ENCODE measurements around the gene PLEKHG1. TPM values are rescaled to one million over a fixed set of nuclear protein-coding genes. Genes with fewer than 3 reads are reported as not detected.
A peak's percentile ranks its signal among the peaks of the same experiment; 100 is the strongest.

Gene PLEKHG1
- total RNA-seq, 1 donor from 2014 or later, result 10.7 TPM

DNA sequence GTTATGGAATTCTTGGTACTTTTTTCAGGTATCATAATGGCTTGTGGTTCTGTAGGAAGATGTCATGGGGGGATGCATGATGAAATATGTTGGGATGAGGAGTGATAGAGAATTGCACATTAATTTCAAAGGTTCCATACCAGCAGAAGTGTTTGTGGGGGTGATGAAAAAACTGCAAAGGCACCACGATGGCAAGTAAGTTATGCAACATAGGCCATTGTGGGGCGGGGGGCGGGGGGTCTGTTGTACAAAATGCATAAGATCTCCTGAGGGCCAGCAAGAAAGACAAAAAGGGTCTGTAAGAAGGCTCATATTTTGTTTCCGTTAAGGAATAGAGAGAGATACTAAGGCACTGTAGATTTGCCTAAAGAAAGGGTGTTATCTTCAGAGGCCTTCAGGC is 26.2 kb downstream of the PLEKHG1 start:
- DNase-seq (ENCODE audit: low spot score in 2 of 2), result no peak
- H3K4me1 ChIP-seq, result peaks cover 0 to 13% of the 10 kb centered on the region in 2 donors
- TF ChIP-seq, protein P1, sequence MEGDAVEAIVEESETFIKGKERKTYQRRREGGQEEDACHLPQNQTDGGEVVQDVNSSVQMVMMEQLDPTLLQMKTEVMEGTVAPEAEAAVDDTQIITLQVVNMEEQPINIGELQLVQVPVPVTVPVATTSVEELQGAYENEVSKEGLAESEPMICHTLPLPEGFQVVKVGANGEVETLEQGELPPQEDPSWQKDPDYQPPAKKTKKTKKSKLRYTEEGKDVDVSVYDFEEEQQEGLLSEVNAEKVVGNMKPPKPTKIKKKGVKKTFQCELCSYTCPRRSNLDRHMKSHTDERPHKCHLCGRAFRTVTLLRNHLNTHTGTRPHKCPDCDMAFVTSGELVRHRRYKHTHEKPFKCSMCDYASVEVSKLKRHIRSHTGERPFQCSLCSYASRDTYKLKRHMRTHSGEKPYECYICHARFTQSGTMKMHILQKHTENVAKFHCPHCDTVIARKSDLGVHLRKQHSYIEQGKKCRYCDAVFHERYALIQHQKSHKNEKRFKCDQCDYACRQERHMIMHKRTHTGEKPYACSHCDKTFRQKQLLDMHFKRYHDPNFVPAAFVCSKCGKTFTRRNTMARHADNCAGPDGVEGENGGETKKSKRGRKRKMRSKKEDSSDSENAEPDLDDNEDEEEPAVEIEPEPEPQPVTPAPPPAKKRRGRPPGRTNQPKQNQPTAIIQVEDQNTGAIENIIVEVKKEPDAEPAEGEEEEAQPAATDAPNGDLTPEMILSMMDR (IDR thresholded peaks at IDR 0.05), result no peak
- no peaks in the 10 kb centered on the region for H3K27me3 ChIP-seq
- H3K4me3 ChIP-seq, result no peak overlapping the region
- no peak overlapping the region for H3K27ac ChIP-seq
- H3K36me3 ChIP-seq, result no peaks in the 10 kb centered on the region
- intact Hi-C loops (cut with DNase I), result no loop called here
- no peaks in the 10 kb centered on the region for H3K9me3 ChIP-seq

DNA sequence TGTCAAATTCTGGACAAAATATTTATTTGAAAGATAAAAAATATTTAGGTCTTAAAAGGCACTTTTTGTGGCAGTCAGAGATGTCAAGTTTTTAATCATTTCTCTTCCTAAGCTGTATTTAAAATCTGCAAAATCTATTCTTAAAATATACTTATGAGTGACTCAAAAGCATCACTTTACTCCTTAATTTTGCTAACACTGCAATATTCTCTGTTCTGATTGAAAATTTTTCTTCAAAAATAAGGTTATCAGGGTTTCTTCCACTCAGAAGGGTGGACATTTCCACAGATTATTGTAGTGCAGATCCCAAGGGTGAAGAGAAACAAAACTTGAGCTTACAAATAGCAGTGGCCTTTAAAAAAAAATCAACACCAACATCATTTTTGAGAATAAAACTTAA is 27.5 kb downstream of the PLEKHG1 start:
- DNase-seq (ENCODE audit: low spot score in 2 of 2), result no peak
- H3K36me3 ChIP-seq, result no peaks in the 10 kb centered on the region
- H3K9me3 ChIP-seq, result no peaks in the 10 kb centered on the region
- H3K4me3 ChIP-seq, result no peak overlapping the region
- intact Hi-C loops (cut with DNase I), result no loop called here
- TF ChIP-seq, protein P1 (IDR thresholded peaks at IDR 0.05), result no peak
- no peaks in the 10 kb centered on the region for H3K27me3 ChIP-seq
- H3K4me1 ChIP-seq, result peaks cover 0 to 17% of the 10 kb centered on the region in 2 donors
- peak overlapping the region; percentile 31 to 57 for H3K27ac ChIP-seq

DNA sequence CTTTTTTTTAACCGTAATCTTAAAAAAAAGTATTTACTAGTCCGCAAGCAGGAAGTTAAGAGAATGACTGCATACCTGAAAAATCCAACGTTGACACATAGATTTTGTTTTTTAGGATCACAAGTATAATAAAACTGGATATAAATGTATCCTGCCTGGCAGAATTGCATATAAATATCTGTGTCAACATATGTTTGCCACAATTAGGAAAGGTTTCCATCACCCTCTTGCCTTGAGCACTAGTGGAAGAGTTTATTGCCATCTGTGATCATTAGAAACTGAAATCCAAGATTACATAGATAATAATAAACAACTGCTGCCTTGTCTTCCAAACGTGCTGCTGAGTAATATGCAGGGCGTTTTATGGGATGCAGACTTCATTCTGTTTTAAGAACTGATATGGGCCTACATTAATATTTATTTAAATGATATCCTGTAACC is 27.9 kb downstream of the PLEKHG1 start:
- Histone ChIP-seq H3K27me3 (no peaks in the 10 kb centered on the region), H3K4me3 (no peak overlapping the region), H3K9me3 (no peaks in the 10 kb centered on the region), H3K36me3 (no peaks in the 10 kb centered on the region), H3K27ac (peak overlapping the region; percentile 31 to 57), H3K4me1 (peaks cover 0 to 20% of the 10 kb centered on the region in 2 donors)
- TF ChIP-seq, protein P1 (IDR thresholded peaks at IDR 0.05), result no peak
- no peak for DNase-seq (ENCODE audit: low spot score in 2 of 2)
- intact Hi-C loops (cut with DNase I), result no loop called here

DNA sequence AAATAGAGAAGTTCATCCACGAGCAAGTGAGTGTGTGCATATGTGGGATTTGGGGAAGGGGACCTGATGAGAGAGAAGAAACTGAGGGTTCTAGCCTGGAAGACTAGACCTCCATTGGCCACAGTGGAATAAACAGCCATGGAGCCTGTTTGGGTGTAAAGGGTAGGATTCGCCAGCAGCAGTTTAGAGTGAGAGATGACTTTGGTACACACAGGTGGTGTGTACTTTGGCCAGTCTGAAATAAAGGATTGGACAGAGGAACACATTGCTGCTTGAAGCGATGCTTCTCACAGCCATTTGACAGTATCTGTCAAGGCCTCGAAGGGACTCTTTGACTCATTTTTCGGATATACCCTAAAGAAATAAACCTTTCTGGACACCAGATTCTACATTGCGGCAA is 29.2 kb downstream of the PLEKHG1 start:
- H3K9me3 ChIP-seq, result no peaks in the 10 kb centered on the region
- no peaks in the 10 kb centered on the region for H3K36me3 ChIP-seq
- no peaks in the 10 kb centered on the region for H3K27me3 ChIP-seq
- H3K4me3 ChIP-seq, result no peak overlapping the region
- peaks cover 0 to 26% of the 10 kb centered on the region in 2 donors for H3K4me1 ChIP-seq
- TF ChIP-seq, protein P1 (IDR thresholded peaks at IDR 0.05), result no peak
- DNase-seq (ENCODE audit: low spot score in 2 of 2), result no peak
- intact Hi-C loops (cut with DNase I), result no loop called here
- H3K27ac ChIP-seq, result peak overlapping the region in 1 of 2 donors; percentile 31

DNA sequence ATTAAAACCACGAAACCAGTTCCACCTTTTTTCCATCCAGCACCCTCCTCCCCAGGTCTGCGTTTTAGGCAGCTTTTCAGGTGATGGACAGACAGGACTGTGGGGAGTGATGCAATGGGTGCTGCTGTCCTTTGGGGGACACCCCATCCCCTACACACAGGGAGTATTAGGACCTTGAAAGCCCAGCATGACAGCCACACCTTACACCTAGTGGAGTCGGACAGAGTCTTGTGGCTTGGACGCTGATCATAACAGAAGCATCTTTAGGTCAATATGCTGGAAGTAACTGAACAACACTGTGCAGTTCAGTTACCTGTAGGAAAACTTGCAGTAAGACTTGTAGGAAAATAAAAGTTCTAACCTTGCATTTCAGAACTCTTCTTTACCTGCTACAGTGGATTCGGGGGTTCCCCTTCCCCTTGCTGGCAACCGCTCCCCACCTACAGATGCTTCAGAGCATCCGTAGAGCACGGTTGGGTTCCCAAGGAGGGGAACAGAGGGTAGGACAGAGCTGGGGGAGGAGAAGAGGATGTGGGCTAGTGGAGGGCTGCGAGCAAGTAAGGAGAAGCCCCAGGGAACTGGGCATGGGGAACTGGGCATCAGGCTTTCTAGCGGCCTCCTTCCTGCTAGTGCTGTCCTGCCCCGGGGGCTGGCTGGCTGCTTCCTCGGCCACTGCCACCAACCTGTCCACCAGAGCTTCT is 31.7 kb downstream of the PLEKHG1 start:
- Histone ChIP-seq H3K36me3 (no peaks in the 10 kb centered on the region), H3K4me1 (peaks cover 0 to 31% of the 10 kb centered on the region in 2 donors), H3K27me3 (no peaks in the 10 kb centered on the region), H3K4me3 (peak overlapping the region in 1 of 2 donors; percentile 9), H3K9me3 (no peaks in the 10 kb centered on the region), H3K27ac (peak overlapping the region in 1 of 2 donors; percentile 8)
- TF ChIP-seq, protein P1 (IDR thresholded peaks at IDR 0.05), result no peak
- intact Hi-C loops (cut with DNase I), result no loop called here
- DNase-seq (ENCODE audit: low spot score in 2 of 2), result no peak
